Common myeloid progenitor, CD34-positive (primary cell): Measurements from ENCODE around the gene KLK5.

Source experiments
- CTCF ChIA-PET: fragments of 350-600 bp; sonication (Branson Sonifier 250); formaldehyde crosslinking; loops from one replicate; lab custom pipeline; 2021; ENCODE audit warnings: antibody characterized with exemption; lab: Charles Lee
- POLR2A ChIA-PET: fragments of 350-600 bp; sonication (Branson Sonifier 250); formaldehyde crosslinking; loops from one replicate; lab custom pipeline; 2021; ENCODE audit warnings: antibody characterized with exemption; lab: Charles Lee
- DNase-seq, 3 donors: peaks; one replicate each; pipeline versions ENCODE4 v3.0.0 to v3.0.0-alpha.2; 2013
- H3K27ac ChIP-seq, 2 experiments: 1 replicate in 1 of 2; 2 replicates in 1 of 2; pipeline ENCODE4 v1.7.0; 2013; ENCODE audit warnings: inconsistent platforms in 2 of 2, low read length in 2 of 2, mild to moderate bottlenecking in 2 of 2, low read depth in 1 of 2, moderate library complexity in 1 of 2; ENCODE audit not compliant: severe bottlenecking in 2 of 2, insufficient read depth in 1 of 2, poor library complexity in 1 of 2
- H3K27me3 ChIP-seq, 5 experiments: replicated peaks in 2 of 5; 1 replicate in 3 of 5; 2 replicates in 2 of 5; pipeline versions ENCODE4 v1.6.1 to v1.7.0; 2013; ENCODE audit warnings: low read length in 4 of 5, mild to moderate bottlenecking in 2 of 5, moderate library complexity in 2 of 5, inconsistent platforms in 1 of 5; ENCODE audit not compliant: insufficient read depth in 5 of 5, control insufficient read depth in 4 of 5
- H3K36me3 ChIP-seq, 4 experiments: 1 replicate in 2 of 4; 2 replicates in 2 of 4; pipeline versions ENCODE4 v1.6.1 to v1.7.0; 2013; ENCODE audit warnings: low read length in 3 of 4, control low read depth in 1 of 4, mild to moderate bottlenecking in 1 of 4; ENCODE audit not compliant: control insufficient read depth in 4 of 4, insufficient read depth in 4 of 4
- H3K4me1 ChIP-seq, 4 experiments: 1 replicate in 3 of 4; 2 replicates in 1 of 4; pipeline versions ENCODE4 v1.6.1 to v1.7.1; 2013; ENCODE audit warnings: low read length in 3 of 4, mild to moderate bottlenecking in 3 of 4, control low read depth in 1 of 4, inconsistent platforms in 1 of 4, moderate library complexity in 1 of 4; ENCODE audit not compliant: control insufficient read depth in 4 of 4, insufficient read depth in 4 of 4; ENCODE audit errors: control extremely low read depth in 1 of 4
- H3K4me3 ChIP-seq, 7 experiments: 1 replicate in 4 of 7; 2 replicates in 3 of 7; pipeline versions ENCODE4 v1.5.1 to v1.7.0; 2013; ENCODE audit warnings: mild to moderate bottlenecking in 7 of 7, low read length in 6 of 7, moderate library complexity in 6 of 7, inconsistent platforms in 2 of 7, low read depth in 2 of 7, control low read depth in 1 of 7; ENCODE audit not compliant: insufficient read depth in 4 of 7, control insufficient read depth in 1 of 7; ENCODE audit errors: extremely low read depth in 1 of 7
- H3K9me3 ChIP-seq, 5 experiments: 1 replicate in 4 of 5; 2 replicates in 1 of 5; pipeline versions ENCODE4 v1.6.1 to v1.7.1; 2013; ENCODE audit warnings: low read length in 4 of 5, mild to moderate bottlenecking in 2 of 5, inconsistent platforms in 1 of 5, low read depth in 1 of 5, moderate library complexity in 1 of 5; ENCODE audit not compliant: control insufficient read depth in 4 of 5, insufficient read depth in 2 of 5; ENCODE audit errors: control extremely low read depth in 1 of 5
- WGBS: methylation state at CpG from one replicate; pipeline ENCODE4 v1.1.5; 2013; ENCODE audit not compliant: insufficient coverage; 5-methylcytosine and 5-hydroxymethylcytosine counted together

The KLK5 gene

DNA sequence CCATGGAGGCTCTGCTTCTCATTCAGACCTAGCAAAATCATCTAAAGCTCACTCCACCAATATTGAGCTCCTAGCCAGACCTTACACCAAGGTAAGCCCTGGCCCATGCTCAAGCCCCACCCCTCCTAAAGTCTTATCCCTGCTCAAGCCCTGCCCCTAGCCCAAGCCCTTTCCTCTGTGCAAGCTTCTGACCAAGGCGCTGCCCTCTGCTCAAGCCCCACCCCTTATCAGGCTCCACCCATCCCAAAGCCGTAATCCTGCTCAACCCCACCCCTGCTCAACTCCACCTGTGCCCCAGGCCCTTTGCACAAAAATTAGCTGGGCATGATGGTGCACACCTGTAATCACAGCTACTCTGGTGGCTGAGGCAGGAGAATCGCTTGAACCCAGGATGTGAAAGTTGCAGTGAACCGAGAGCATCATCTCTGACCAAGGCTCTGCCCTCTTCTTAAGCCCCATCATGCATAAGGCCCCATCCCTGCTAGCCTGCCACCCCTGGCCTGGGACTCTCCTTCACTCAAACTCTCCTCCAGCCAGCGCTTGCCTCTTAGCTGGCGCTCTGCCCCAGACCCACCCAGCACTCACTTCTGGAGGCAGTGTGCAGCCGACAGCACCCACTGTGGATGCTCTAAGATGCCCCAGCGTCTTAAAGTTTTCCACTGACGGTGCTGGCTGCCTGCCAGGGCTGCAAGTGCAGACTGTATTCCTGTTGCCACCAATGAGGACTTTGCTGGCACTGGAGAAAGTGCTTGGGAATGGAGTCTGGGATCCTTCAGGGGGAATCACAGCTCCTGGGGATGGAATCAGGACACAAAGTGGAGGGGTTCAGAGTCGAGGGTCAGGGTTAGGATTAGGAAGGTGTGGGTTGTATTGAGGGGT lies 58.1 kb downstream of the KLK5 start:
- Histone ChIP-seq H3K9me3 (peaks cover 0 to 9% (median 4%) of the 10 kb centered on the region in 5 experiments), H3K27me3 (peaks cover 0 to 27% (median 3%) of the 10 kb centered on the region in 5 experiments), H3K4me1 (no peaks in the 10 kb centered on the region), H3K4me3 (no peak overlapping the region), H3K36me3 (no peaks in the 10 kb centered on the region), H3K27ac (no peak overlapping the region)
- CTCF ChIA-PET = no interaction called here
- POLR2A ChIA-PET = no interaction called here
- WGBS = 87% methylated on average over 10 of the region's 10 CpGs
- DNase-seq = no peak
